ENCODE data around the gene BCL2L12. TPM values are rescaled to one million over a fixed set of nuclear protein-coding genes. Genes with fewer than 3 reads are reported as not detected.
A peak's percentile ranks its signal among the peaks of the same experiment; 100 is the strongest.

BCL2L12 gene
- total and polyA plus RNA-seq, 2 donors (not counting 1 experiment from before 2014, with no cell fraction given): 19.9 to 22.1 TPM

GRCh38 chr19:49664171-49665035 lies 1.3 kb upstream of the BCL2L12 start:
- ChIA-PET POLR2A (interaction anchor here (0.6 to 2.6 kb wide), 12 partner anchors 12 to 754 kb away, joined by 3 to 19 read pairs (median 5); partner anchors contain the start of genes PRMT1, PRR12, RRAS and SCAF1), CTCF (interaction anchor here (0.6 to 2.3 kb wide), 12 partner anchors 9 to 550 kb away, joined by 3 to 8 read pairs (median 4); partner anchors contain the start of genes LIN7B, RRAS and SCAF1)
- Histone ChIP-seq H3K27me3 (replicated peaks in 1 of 4; ENCODE audit: control extremely low read depth in 1 of 4, control insufficient read depth in 3 of 4, insufficient read depth in 4 of 4, low read length in 3 of 4) (no peaks in the 10 kb centered on the region), H2AFZ (ENCODE audit: insufficient read depth, low read depth, low read length, poor library complexity, severe bottlenecking) (peak overlapping the region; percentile 95), H3K36me3 (replicated peaks in 1 of 2; ENCODE audit: control extremely low read depth in 1 of 2, control insufficient read depth in 1 of 2, extremely low read depth in 1 of 2, insufficient read depth in 2 of 2, low read length in 1 of 2) (peaks cover 3 to 32% of the 10 kb centered on the region in 2 experiments), H3K4me2 (replicated peaks; ENCODE audit: low read depth, low read length, poor library complexity, severe bottlenecking) (peak overlapping the region; percentile 98), H3K9ac (ENCODE audit: low read length) (peak overlapping the region; percentile 88), H3K79me2 (ENCODE audit: control insufficient read depth, insufficient read depth, low read length) (peaks cover 43% of the 10 kb centered on the region), H3K4me3 (ENCODE audit: control extremely low read depth in 1 of 5, extremely low read depth in 1 of 5, insufficient read depth in 1 of 5, low read depth in 2 of 5, low read length in 4 of 5) (peak overlapping the region; percentile 71 to 99 (median 94)), H3K27ac (ENCODE audit: low read length in 2 of 2) (peak overlapping the region; percentile 59 to 73), H4K20me1 (ENCODE audit: control insufficient read depth, insufficient read depth, low read length, poor library complexity, severe bottlenecking) (peaks cover 55% of the 10 kb centered on the region), H3K4me1 (ENCODE audit: control insufficient read depth in 2 of 2, insufficient read depth in 2 of 2, low read length in 2 of 2) (peaks cover 16 to 30% of the 10 kb centered on the region in 2 donors), H3K9me3 (ENCODE audit: control extremely low read depth in 1 of 3, control insufficient read depth in 2 of 3, insufficient read depth in 1 of 3, low read length in 2 of 3) (no peaks in the 10 kb centered on the region)
- Mint-ChIP-seq H3K4me3 (peak overlapping the region; percentile 95), H3K4me1 (peaks cover 37% of the 10 kb centered on the region), H3K27ac (peak overlapping the region; percentile 94), H3K9me3 (ENCODE audit: insufficient read depth) (no peaks in the 10 kb centered on the region), H3K27me3 (no peaks in the 10 kb centered on the region)
- DNase-seq (peak; percentile 88), ATAC-seq (ENCODE audit: low read depth) (peak; percentile 67)
- WGBS (ENCODE audit: insufficient coverage): under 1% methylated on average over 53 of the region's 53 CpGs
- intact Hi-C loops (cut with micrococcal nuclease): loop anchor here (1.0 kb wide), 3 partner anchors 12 to 74 kb away; partner anchors contain the start of gene RRAS
- TF ChIP-seq CTCF (IDR thresholded peaks at IDR 0.05) (peak; percentile 26), EZH2 (IDR thresholded peaks at IDR 0.05; ENCODE audit: borderline replicate concordance, insufficient read depth, low read depth, low read length, poor library complexity, severe bottlenecking) (no peak)

Data from B cell (primary cell).